Neural crest cell (in vitro differentiated cells): Measurements from ENCODE around the gene VSTM2L. TPM values are rescaled to one million over a fixed set of nuclear protein-coding genes. Genes with fewer than 3 reads are reported as not detected.
A peak's percentile ranks its signal among the peaks of the same experiment; 100 is the strongest.

Experiments
- DNase-seq: peaks from one replicate; pipeline ENCODE4 v3.0.0; 2021; ENCODE audit warnings: low read depth, mixed read lengths, low spot score
- H3K27ac Mint-ChIP-seq: one replicate; pipeline ENCODE4 v1.8.0; 2021; ENCODE audit warnings: mild to moderate bottlenecking, mixed read lengths; ENCODE audit not compliant: unreplicated experiment
- H3K27me3 Mint-ChIP-seq: 2 replicates; pipeline ENCODE4 v1.8.0; 2021; ENCODE audit warnings: low read depth, mild to moderate bottlenecking, mixed read lengths
- H3K36me3 Mint-ChIP-seq: 2 replicates; pipeline ENCODE4 v1.8.0; 2021; ENCODE audit warnings: low read depth, mild to moderate bottlenecking, mixed read lengths
- H3K4me1 Mint-ChIP-seq: 2 replicates; pipeline ENCODE4 v1.8.0; 2021; ENCODE audit warnings: mixed read lengths
- H3K4me3 Mint-ChIP-seq: one replicate; pipeline ENCODE4 v1.8.0; 2021; ENCODE audit warnings: mild to moderate bottlenecking, mixed read lengths
- H3K9me3 Mint-ChIP-seq: 2 replicates; pipeline ENCODE4 v1.8.0; 2021; ENCODE audit warnings: mixed read lengths
- total RNA-seq: library from RNA; stranded (reverse); gene quantifications from 2 replicates; pipeline ENCODE4 v1.2.1, GENCODE V29; 2021
- TF ChIP-seq, protein P1 (sequence below): fragments of 200-600 bp; sonication (generic); conservative IDR thresholded peaks from 2 replicates; pipeline ENCODE4 v1.5.0; 2021; ENCODE audit warnings: antibody characterized with exemption, mild to moderate bottlenecking

The VSTM2L gene
- total RNA-seq, 1 donor from 2014 or later = 9.3 TPM

GRCh38 chr20:37875460-37876175, 27.3 kb upstream of the VSTM2L start:
- Mint-ChIP-seq H3K9me3 (no peaks in the 10 kb centered on the region), H3K27ac (peak overlapping the region; percentile 27), H3K4me1 (peaks cover 4% of the 10 kb centered on the region), H3K36me3 (peaks cover 6% of the 10 kb centered on the region), H3K27me3 (no peaks in the 10 kb centered on the region), H3K4me3 (no peak overlapping the region)
- TF ChIP-seq, protein P1, sequence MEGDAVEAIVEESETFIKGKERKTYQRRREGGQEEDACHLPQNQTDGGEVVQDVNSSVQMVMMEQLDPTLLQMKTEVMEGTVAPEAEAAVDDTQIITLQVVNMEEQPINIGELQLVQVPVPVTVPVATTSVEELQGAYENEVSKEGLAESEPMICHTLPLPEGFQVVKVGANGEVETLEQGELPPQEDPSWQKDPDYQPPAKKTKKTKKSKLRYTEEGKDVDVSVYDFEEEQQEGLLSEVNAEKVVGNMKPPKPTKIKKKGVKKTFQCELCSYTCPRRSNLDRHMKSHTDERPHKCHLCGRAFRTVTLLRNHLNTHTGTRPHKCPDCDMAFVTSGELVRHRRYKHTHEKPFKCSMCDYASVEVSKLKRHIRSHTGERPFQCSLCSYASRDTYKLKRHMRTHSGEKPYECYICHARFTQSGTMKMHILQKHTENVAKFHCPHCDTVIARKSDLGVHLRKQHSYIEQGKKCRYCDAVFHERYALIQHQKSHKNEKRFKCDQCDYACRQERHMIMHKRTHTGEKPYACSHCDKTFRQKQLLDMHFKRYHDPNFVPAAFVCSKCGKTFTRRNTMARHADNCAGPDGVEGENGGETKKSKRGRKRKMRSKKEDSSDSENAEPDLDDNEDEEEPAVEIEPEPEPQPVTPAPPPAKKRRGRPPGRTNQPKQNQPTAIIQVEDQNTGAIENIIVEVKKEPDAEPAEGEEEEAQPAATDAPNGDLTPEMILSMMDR = no peak
- no peak for DNase-seq

DNA sequence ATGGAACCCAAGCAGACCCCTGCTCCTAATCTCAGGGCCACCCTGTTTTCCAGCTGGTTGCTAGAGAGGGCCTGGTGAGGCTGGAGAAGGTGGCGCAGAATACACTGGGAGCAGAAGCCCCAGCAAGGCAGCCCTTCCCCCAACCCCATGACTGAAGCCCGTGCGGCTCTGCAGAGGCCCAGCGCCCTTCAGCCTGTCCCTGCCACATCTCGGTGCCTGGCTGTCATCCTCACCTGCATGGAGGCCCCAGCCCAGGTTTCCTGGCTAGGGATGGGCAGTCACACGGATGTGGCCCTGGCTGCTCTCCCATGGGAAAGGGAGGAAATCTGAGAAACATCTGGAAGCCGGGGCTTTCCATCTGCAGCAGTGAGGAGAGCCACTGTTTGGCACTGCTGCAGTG, 26.1 kb upstream of the VSTM2L start:
- no peak for DNase-seq
- no peak overlapping the region for H3K27ac Mint-ChIP-seq
- H3K4me1 Mint-ChIP-seq = no peaks in the 10 kb centered on the region
- TF ChIP-seq, protein P1 = no peak
- no peaks in the 10 kb centered on the region for H3K9me3 Mint-ChIP-seq
- no peaks in the 10 kb centered on the region for H3K27me3 Mint-ChIP-seq
- H3K4me3 Mint-ChIP-seq = no peak overlapping the region
- peaks cover 2% of the 10 kb centered on the region for H3K36me3 Mint-ChIP-seq

DNA sequence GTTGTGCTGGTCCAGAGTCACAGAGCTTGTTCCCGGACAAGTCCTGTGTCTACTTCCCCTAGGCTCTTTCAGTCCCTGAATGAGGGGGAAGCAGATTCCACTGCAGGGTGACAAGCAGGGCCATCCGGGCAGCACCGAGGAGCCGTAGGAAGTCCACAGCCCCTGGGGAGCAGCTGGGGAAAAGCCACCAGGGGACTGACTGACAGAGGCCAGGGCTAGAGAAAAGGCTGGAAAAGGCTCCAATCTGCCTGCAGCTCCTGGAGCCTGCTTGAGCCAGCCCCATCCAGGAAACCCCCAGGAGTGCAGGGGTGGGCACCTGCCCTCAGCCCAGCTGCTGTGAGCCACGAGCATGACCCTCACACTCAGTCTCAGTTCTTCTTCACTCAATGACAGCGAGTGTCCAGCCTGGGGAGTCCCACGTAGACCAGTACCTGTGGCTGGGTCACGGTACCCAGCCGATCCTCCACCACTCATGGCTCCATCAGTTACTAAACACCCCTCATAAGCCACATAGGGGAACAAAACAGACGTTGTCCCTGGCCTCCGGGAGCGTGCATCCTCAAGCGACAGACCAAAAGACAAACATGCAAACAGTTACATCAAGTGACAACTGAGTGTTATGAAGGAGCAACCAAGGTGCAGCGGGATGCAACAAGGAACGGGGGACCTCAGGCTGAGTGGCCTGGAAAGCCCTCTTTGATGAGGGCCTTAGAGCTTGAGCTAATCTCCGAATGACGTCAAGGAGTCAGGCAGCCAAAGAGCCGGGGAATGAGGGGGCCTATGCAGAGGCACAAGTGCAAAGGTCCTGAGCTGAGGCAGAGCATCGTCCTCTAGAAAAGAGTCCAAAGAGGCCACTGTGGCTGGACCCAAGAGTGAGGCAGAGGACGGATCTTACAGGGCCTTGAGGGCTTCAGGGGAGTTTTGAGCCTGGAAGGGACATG, 24.8 kb upstream of the VSTM2L start:
- Mint-ChIP-seq H3K27me3 (no peaks in the 10 kb centered on the region), H3K36me3 (peaks cover 2% of the 10 kb centered on the region), H3K27ac (peak overlapping the region; percentile 24), H3K9me3 (no peaks in the 10 kb centered on the region), H3K4me1 (no peaks in the 10 kb centered on the region), H3K4me3 (no peak overlapping the region)
- TF ChIP-seq, protein P1 = no peak
- no peak for DNase-seq

DNA sequence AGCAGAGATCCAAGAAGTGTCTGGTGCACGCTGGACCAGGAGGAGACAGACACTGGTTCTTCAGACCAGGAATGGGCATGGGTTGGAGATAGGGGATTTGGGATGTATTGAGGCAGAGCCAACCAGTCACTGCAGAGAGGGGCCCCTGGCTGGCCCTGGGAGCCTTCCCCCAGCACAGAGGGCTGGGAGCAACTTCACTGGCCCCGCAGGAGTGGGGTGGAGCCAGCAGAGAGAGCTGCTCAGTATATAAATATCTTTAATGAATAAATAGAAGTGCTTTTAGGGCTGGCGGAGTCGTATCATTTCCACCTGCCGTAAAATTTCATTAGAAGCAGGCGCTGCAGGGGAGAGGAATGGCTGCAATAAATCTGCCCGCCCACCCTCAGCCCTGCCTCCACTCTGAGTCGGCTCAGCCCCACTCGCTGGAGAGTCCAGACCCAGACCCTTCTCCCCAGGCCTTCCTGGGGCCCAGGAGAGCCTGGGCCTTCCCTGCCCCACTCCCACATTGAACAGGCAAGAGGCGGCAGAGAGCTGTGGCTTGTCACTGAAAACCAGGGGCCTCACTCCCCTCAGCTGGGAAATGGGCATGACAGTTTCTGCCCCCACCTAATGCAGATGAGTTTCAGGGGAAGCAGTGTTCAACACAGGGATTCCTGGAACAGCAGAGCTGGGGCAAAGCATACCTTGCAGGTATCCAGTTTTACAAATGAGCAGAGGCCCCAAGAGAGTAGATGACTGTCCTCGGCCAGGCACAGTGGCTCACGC, 23.9 kb upstream of the VSTM2L start:
- Mint-ChIP-seq H3K9me3 (no peaks in the 10 kb centered on the region), H3K27ac (no peak overlapping the region), H3K4me3 (no peak overlapping the region), H3K36me3 (peaks cover 2% of the 10 kb centered on the region), H3K4me1 (no peaks in the 10 kb centered on the region), H3K27me3 (no peaks in the 10 kb centered on the region)
- no peak for DNase-seq
- TF ChIP-seq, protein P1 = no peak

- Mint-ChIP-seq H3K27ac (no peak overlapping the region), H3K36me3 (no peaks in the 10 kb centered on the region), H3K4me3 (no peak overlapping the region), H3K27me3 (no peaks in the 10 kb centered on the region), H3K9me3 (no peaks in the 10 kb centered on the region), H3K4me1 (no peaks in the 10 kb centered on the region)
- DNase-seq = no peak
- TF ChIP-seq, protein P1 = no peak
Observed at GRCh38 chr20:37879843-37880242, 23.1 kb upstream of the VSTM2L start.
